ENCODE measurements around the gene XPO5.

Gene XPO5

DNA sequence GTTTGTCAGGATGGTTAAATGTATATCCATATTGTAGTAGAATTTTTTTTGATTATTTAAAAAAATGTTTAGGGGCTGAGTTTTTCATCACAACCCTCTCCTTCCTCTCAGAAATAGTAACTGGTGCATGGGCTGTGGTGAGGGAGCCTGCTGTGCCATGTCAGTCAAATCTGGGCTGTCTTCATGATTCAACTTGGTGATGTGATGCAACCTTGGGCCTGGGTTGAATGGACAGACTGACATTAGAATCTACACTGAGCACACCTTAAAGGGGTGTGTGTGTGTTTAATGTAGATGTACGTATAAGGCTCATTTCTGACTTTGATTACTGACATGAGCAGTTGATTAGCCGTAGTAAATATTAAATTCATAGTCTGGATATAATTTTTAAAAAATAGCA is 94.8 kb downstream of the XPO5 start:
- CTCF ChIA-PET: interaction anchor here (0.7 to 3.0 kb wide), 3 partner anchors 9 to 251 kb away, joined by 3 to 27 read pairs (median 3); no protein-coding TSS in a partner anchor
- no peak overlapping the region for H3K4me3 ChIP-seq (ENCODE audit: low read depth, low read length)
- no peak for DNase-seq (ENCODE audit: low read depth, low spot score)
- POLR2A ChIA-PET: no interaction called here
- TF ChIP-seq, protein P1, sequence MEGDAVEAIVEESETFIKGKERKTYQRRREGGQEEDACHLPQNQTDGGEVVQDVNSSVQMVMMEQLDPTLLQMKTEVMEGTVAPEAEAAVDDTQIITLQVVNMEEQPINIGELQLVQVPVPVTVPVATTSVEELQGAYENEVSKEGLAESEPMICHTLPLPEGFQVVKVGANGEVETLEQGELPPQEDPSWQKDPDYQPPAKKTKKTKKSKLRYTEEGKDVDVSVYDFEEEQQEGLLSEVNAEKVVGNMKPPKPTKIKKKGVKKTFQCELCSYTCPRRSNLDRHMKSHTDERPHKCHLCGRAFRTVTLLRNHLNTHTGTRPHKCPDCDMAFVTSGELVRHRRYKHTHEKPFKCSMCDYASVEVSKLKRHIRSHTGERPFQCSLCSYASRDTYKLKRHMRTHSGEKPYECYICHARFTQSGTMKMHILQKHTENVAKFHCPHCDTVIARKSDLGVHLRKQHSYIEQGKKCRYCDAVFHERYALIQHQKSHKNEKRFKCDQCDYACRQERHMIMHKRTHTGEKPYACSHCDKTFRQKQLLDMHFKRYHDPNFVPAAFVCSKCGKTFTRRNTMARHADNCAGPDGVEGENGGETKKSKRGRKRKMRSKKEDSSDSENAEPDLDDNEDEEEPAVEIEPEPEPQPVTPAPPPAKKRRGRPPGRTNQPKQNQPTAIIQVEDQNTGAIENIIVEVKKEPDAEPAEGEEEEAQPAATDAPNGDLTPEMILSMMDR (IDR thresholded peaks at IDR 0.05; ENCODE audit: insufficient read depth, low read length, missing control alignments): no peak

DNA sequence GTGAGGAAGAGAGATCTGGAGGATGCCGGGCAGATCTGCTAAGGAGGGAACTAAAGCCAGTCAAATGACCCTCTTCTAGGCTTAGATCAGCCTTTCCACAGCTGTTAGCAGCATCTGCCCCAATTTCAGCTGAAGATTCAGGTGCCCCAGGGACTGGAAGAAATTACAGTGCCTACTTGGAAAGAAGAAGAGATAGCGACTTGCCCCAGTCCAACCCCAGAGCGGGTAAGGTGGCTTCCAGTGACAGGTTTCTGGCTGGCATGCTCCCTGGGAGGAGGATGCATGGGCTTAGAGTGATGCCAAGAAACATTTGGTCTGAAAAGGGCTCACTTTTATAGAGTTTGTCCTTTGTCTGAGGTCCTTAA is 97.8 kb downstream of the XPO5 start:
- CTCF ChIA-PET: interaction anchor here (0.9 to 5.2 kb wide), 5 partner anchors 14 to 91 kb away, joined by 3 to 21 read pairs (median 9); no protein-coding TSS in a partner anchor
- TF ChIP-seq, protein P1 (IDR thresholded peaks at IDR 0.05; ENCODE audit: insufficient read depth, low read length, missing control alignments): no peak
- DNase-seq (ENCODE audit: low read depth, low spot score): no peak
- H3K4me3 ChIP-seq (ENCODE audit: low read depth, low read length): peak overlapping the region; percentile 74
- POLR2A ChIA-PET: interaction anchor here (0.8 to 1.5 kb wide), 5 partner anchors 13 to 40 kb away, joined by 3 to 5 read pairs (median 4); no protein-coding TSS in a partner anchor

DNA sequence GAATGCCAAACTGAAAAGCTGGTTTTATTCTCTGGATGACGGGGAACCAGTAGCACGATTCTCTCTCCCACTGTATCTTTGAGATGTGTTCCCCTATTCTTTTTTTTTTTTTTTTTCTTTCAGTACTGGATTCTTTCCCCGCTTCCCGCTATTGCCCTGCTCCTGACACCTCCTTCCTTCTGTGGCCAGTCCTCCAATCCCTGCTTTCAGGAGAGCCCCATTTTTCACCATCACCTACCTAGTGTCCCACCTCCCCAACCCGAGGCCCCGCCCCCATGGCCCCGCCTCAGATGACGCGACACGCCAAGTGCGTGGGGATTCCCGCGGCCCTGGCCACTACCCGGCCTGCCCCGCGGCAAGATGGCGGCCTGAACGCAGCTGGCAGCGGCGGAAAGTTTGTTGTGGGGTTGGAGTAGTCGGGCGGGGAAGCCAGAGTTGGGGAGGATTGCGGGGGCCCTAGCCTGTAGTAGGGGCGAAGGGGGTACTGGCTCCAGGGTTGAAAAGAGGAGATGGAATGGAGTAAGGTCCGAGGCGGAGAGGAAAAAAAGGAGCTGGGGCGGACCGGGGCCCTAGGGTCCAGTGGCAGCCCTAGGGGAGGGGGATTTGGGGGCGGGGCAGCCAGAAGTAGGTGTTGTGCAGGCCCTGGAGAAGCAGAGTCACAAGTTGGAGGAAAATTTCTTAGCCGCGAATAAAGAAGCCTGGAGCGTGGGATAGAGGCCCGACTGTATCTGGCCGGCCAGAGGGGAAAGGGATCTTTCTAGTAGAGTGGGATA is 98.4 kb downstream of the XPO5 start, which contains the start of gene TJAP1:
Gene TJAP1, plus strand, starts transcription at position 336 of the 773 bp plus-strand sequence. CDS start 21,432 bp downstream, outside the sequence.
- POLR2A ChIA-PET: interaction anchor here (0.8 to 1.5 kb wide), 5 partner anchors 12 to 39 kb away, joined by 3 to 5 read pairs (median 4); no protein-coding TSS in a partner anchor
- peak within 1 kb of the TSS; percentile 74 for H3K4me3 ChIP-seq (ENCODE audit: low read depth, low read length)
- TF ChIP-seq, protein P1 (IDR thresholded peaks at IDR 0.05; ENCODE audit: insufficient read depth, low read length, missing control alignments): no peak
- CTCF ChIA-PET: interaction anchor here (0.6 to 5.2 kb wide), 7 partner anchors 15 to 368 kb away, joined by 3 to 21 read pairs (median 4); no protein-coding TSS in a partner anchor
- DNase-seq (ENCODE audit: low read depth, low spot score): no peak

DNA sequence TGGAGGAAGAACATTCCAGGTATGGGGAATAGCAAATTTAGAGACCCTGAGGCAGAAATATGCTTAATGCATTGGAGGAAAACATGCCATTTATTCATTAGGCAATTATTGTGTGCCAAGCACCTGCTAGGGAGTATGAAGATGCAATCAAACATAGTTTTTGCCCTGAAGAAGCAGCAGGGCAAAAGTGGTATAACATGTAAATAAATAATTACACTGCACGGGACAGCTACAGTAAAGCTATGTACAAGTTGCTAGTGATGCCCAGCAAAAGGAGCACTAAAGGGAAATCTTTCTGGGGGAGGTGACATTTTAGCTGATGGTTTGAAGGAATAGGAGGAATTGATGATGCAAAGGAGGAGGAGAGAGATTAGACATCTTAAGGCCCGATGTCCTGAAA is 99.1 kb downstream of the XPO5 start:
- no peak for DNase-seq (ENCODE audit: low read depth, low spot score)
- ChIA-PET CTCF (interaction anchor here (0.6 to 5.2 kb wide), 5 partner anchors 19 to 369 kb away, joined by 3 to 21 read pairs (median 9); no protein-coding TSS in a partner anchor), POLR2A (interaction anchor here (1.2 to 1.5 kb wide), 2 partner anchors 12 to 38 kb away, joined by 4 to 5 read pairs; no protein-coding TSS in a partner anchor)
- H3K4me3 ChIP-seq (ENCODE audit: low read depth, low read length): peak overlapping the region; percentile 74
- TF ChIP-seq, protein P1 (IDR thresholded peaks at IDR 0.05; ENCODE audit: insufficient read depth, low read length, missing control alignments): no peak

DNA sequence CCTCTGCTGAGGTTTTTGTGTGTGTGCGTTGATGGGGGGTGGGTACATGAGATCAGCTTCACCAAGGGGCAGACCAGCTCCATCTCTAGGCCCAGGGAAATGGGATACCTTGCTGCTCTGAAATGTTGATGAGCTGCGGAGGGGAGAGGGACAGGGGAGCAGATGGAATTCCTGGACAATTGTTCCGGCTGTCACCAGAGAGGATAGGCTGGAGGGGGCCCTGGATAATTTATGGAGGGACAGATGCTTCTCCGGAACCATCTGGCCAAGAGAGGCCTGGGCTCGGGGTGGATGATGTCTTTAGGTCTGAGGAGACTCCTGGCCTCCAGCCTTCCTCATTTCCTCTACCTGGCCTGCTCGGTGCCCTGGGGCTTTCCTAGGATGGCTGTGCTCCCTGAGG is 100.3 kb downstream of the XPO5 start:
- POLR2A ChIA-PET: no interaction called here
- H3K4me3 ChIP-seq (ENCODE audit: low read depth, low read length): no peak overlapping the region
- CTCF ChIA-PET: interaction anchor here (5.2 kb wide), 1 partner anchor 20 kb away, joined by 21 read pairs; no protein-coding TSS in a partner anchor
- TF ChIP-seq, protein P1 (IDR thresholded peaks at IDR 0.05; ENCODE audit: insufficient read depth, low read length, missing control alignments): no peak
- no peak for DNase-seq (ENCODE audit: low read depth, low spot score)

DNA sequence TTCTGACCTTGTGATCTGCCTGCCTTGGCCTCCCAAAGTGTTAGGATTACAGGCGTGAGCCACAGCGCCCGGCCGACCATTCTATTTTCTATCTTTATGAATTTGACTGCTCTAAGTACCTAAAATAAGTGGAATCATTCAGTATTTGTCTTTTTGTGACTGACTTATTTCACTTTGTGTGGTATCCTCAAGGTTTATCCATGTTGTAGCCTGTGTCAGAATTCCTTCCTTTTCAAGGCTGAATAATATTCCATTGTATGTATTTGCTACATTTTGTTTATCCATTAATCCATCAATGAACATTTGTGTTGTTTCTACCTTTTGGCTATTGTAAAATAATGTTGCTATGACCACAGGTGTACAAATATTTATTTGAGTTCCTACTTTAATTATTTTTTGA is 103.3 kb downstream of the XPO5 start:
- TF ChIP-seq, protein P1 (IDR thresholded peaks at IDR 0.05; ENCODE audit: insufficient read depth, low read length, missing control alignments): no peak
- no peak for DNase-seq (ENCODE audit: low read depth, low spot score)
- ChIA-PET POLR2A (no interaction called here), CTCF (interaction anchor here (1.0 to 1.6 kb wide), 3 partner anchors 16 to 34 kb away, joined by 4 to 5 read pairs (median 5); no protein-coding TSS in a partner anchor)
- no peak overlapping the region for H3K4me3 ChIP-seq (ENCODE audit: low read depth, low read length)
